ENCODE results near the gene UTP18.

Gene UTP18

GRCh38 chr17:51335883-51336822 is 75.8 kb downstream of the UTP18 start:
- DNase-seq (ENCODE audit: low read depth): no peak

DNA sequence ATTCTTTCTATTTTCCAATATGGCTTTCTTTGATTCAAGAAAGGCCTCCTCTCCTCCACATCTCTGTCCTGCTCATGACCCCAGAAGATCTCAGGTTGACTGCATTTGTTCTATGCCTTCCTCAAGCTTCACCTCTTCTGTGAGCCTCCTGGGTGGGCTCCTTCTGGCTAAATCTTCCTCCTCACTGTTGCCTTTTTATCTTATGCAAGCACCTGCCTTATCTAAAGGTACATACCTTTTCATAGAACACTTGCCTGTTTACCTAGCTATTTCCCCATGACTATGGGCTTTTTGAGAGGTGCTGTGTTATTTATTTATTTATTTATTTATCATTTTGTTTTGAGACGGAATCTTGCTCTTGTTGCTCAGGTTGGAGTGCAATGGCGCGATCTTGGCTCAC is 81.1 kb downstream of the UTP18 start:
- no peak for DNase-seq (ENCODE audit: low read depth)

DNA sequence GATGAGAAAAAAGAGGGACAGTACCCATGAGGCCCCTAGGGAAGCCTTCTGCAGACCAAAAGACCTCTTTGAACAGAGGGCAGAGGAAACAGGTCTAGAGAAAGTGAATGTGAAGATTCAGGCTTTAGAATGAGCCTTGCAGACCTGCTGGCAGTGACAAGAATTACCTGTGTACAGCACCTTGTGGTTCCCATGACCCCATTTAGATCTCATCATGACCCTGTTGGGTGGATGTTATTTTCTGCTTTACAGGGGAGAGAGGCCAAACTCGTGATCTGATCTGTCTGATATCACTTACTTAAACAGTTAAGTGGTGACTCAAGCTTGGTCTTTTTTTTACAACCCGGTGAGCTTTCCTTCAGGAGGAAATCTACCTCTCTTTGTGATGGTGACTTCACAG is 81.9 kb downstream of the UTP18 start:
- DNase-seq (ENCODE audit: low read depth): no peak

DNA sequence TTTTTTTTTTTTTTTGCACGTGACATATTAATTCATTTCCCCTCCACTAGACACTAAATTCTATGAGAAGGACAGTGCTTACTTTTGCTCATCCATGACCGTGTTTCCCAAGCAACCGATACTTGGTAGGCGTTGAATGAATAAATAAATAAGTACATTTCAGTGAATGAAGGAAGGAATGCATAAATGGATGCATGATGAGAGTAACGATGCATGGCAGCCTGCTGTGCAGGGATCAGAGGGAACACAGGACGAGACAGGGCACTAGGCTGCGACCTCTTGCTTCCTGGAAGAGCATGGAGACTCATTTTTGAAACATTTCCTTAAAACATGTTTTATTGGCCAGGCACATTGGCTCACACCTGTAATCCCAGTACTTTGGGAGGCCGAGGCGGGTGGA is 84.2 kb downstream of the UTP18 start:
- DNase-seq (ENCODE audit: low read depth): no peak

DNA sequence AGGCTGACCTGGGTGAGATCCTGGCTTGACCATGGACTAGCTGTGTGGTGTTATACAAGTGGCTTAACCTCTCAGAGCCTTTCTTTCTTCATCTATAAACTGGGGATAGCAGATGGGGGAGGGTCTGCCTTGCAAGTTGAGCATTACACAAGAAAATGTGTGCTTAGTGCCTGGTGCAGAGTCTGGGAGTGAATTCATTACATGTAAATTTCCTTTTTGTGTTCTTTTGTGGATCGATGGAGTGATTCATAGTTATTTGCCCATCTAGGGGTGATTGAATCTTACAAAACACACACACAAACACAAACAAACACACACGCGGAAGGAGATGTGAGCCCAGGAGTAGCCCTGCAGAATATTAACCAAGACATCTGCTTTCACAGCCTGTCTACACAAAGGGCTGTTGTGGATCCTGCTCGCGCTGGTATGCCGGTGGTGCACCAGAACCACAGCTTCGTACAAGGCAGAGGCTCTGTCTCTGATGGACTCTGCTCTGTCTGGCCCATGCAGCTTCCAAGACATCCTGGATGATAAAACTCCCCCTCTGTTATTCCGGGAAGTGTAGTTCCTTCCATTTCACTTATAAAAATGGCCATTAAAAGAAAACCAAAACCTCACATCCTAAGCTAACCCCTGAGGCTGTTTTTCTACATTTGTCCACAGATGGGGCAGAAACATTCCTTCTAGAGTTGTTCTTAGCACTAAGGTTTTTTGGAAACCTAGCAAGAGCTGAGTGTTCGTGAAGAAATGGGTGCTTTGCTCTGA is 86.1 kb downstream of the UTP18 start:
- no peak for DNase-seq (ENCODE audit: low read depth)
